HL-60 (cell line): ENCODE data around the gene RAB31.

Experiments
- DNase-seq, 2 experiments: peaks; one replicate each; pipeline ENCODE4 v3.0.0-alpha.2; 2010 to 2020; ENCODE audit warnings: low read depth in 1 of 2, low spot score in 1 of 2
- H3K27ac ChIP-seq: fragments of 250-450 bp; sonication (Bioruptor Pico); replicated peaks from 2 replicates; pipeline ENCODE4 v1.5.1; 2020; ENCODE audit warnings: mild to moderate bottlenecking, moderate library complexity
- H3K27me3 ChIP-seq: fragments of 250-450 bp; sonication (Bioruptor Pico); 2 replicates; pipeline ENCODE4 v1.5.1; 2021; ENCODE audit warnings: mild to moderate bottlenecking, moderate library complexity; ENCODE audit not compliant: insufficient read depth, poor library complexity, severe bottlenecking
- H3K4me3 ChIP-seq: replicated peaks from 2 replicates; pipeline ENCODE4 v1.5.1; 2011; ENCODE audit warnings: mild to moderate bottlenecking, control low read depth, low read length; ENCODE audit not compliant: insufficient read depth
- GABPA ChIP-seq: IDR thresholded peaks from 2 replicates; pipeline ENCODE4 v1.6.1; 2012; ENCODE audit warnings: low read depth
- POLR2AphosphoS5 ChIP-seq: IDR thresholded peaks from 2 replicates; pipeline ENCODE4 v1.6.1; 2012; ENCODE audit warnings: low read depth
- SPI1 ChIP-seq: IDR thresholded peaks from 2 replicates; pipeline ENCODE4 v1.6.1; 2012; ENCODE audit warnings: low read depth, mild to moderate bottlenecking, borderline replicate concordance
- TF ChIP-seq, protein P1 (sequence below): IDR thresholded peaks from one replicate; pipeline ENCODE4 v1.5.1; 2011; ENCODE audit warnings: low read length, control low read depth, inconsistent platforms; ENCODE audit not compliant: insufficient read depth
- TF ChIP-seq, protein P2 (sequence below): IDR thresholded peaks from 2 replicates; pipeline ENCODE4 v1.6.1; 2012; ENCODE audit warnings: low read depth; ENCODE audit not compliant: insufficient replicate concordance

The RAB31 gene

DNA sequence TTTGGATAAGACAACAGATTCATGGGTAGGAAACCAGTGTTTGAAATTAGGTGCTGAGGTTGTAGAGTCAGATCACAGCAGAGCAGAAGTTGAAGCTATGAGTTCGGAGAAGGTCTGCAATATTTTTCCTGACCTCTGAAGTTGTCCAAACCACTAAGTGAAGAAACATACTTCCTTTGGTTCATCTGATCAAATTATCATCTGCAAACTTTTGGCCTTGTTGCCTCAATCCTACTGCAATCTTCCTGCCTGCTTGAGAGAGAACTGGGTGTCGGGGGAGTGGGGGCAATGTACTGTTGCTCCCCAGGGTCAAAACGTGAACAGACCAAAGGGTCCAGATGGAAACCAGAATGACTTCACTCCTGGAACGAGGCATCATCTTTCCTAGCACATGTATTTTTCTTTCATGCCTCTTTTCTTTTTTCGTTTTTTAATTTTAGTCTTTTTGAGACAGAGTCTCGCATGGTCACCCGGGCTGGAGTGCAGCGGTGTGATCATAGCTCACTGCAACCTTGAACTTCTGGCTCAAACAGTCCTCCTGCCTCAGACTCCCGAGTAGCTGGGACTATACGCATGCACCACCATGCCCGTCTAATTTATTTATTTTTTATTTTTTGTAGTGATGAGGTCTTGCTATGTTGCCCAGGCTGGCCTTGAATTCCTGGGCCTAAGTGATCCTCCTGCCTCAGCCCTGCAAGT is 42.7 kb downstream of the RAB31 start:
- Histone ChIP-seq H3K4me3 (no peak overlapping the region), H3K27ac (peak overlapping the region; percentile 66), H3K27me3 (no peaks in the 10 kb centered on the region)
- DNase-seq, result peak; percentile 65 to 95
- TF ChIP-seq, protein P1, sequence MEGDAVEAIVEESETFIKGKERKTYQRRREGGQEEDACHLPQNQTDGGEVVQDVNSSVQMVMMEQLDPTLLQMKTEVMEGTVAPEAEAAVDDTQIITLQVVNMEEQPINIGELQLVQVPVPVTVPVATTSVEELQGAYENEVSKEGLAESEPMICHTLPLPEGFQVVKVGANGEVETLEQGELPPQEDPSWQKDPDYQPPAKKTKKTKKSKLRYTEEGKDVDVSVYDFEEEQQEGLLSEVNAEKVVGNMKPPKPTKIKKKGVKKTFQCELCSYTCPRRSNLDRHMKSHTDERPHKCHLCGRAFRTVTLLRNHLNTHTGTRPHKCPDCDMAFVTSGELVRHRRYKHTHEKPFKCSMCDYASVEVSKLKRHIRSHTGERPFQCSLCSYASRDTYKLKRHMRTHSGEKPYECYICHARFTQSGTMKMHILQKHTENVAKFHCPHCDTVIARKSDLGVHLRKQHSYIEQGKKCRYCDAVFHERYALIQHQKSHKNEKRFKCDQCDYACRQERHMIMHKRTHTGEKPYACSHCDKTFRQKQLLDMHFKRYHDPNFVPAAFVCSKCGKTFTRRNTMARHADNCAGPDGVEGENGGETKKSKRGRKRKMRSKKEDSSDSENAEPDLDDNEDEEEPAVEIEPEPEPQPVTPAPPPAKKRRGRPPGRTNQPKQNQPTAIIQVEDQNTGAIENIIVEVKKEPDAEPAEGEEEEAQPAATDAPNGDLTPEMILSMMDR, result no peak
- TF ChIP-seq, protein P2, sequence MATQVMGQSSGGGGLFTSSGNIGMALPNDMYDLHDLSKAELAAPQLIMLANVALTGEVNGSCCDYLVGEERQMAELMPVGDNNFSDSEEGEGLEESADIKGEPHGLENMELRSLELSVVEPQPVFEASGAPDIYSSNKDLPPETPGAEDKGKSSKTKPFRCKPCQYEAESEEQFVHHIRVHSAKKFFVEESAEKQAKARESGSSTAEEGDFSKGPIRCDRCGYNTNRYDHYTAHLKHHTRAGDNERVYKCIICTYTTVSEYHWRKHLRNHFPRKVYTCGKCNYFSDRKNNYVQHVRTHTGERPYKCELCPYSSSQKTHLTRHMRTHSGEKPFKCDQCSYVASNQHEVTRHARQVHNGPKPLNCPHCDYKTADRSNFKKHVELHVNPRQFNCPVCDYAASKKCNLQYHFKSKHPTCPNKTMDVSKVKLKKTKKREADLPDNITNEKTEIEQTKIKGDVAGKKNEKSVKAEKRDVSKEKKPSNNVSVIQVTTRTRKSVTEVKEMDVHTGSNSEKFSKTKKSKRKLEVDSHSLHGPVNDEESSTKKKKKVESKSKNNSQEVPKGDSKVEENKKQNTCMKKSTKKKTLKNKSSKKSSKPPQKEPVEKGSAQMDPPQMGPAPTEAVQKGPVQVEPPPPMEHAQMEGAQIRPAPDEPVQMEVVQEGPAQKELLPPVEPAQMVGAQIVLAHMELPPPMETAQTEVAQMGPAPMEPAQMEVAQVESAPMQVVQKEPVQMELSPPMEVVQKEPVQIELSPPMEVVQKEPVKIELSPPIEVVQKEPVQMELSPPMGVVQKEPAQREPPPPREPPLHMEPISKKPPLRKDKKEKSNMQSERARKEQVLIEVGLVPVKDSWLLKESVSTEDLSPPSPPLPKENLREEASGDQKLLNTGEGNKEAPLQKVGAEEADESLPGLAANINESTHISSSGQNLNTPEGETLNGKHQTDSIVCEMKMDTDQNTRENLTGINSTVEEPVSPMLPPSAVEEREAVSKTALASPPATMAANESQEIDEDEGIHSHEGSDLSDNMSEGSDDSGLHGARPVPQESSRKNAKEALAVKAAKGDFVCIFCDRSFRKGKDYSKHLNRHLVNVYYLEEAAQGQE, result no peak
- TF ChIP-seq POLR2AphosphoS5 (peak; percentile 96), SPI1 (no peak; the same call in 1 of the 2 replicates), GABPA (peak; percentile 35; the same call in 1 of the 2 replicates)

DNA sequence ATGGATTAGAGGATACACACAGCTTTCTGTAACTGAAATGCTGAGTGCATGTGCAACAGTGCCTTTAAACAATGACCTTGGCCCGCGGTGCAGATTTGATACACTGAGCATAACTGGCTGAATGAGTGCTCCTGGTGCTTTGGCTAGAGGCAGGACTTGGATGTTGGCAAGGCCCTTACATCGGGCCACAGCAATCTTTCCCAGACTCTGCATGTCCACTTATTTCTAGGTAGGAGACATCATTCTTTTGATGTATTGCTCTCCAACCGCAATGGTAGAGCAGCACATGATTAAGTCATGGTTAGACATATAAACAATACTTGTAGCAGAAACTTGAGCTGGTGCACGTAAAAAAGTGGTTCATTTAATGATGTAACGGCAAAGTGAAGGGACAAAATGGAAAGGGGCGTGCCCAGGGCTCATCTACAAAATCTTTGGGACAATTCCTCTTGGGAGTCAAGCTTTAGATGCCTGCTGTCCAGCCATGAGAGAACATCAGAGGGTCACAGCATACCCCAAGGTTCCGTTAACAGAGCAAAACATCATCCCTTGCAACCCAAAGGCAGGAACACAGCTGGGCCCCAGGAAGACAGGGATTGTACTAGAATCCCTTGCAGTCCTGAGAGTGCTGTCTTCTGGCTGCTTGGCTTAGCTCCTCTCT is 43.4 kb downstream of the RAB31 start:
- TF ChIP-seq, protein P2, result no peak
- TF ChIP-seq SPI1 (no peak), POLR2AphosphoS5 (no peak), GABPA (no peak)
- TF ChIP-seq, protein P1, result no peak
- Histone ChIP-seq H3K27me3 (no peaks in the 10 kb centered on the region), H3K4me3 (no peak overlapping the region), H3K27ac (peak overlapping the region; percentile 66)
- DNase-seq, result no peak

DNA sequence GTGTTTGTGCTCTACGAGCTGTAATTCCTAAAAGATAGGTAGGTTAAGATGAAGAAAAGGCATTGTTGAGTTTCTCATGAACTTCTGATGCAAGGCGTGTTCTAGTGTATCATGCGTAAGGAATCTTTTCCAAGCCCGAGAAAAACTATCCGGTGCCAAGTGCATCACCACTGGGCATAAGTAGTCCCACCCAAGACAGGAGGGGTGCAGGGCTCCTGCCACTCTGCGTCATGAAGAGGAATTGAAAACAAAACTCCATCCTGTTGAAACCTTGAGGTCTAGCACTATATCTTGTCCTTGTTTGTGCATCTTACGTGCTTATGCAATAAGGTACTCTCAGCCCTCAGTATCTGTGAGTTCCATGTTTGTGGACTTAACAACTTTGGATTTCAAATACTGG is 45.7 kb downstream of the RAB31 start:
- H3K27ac ChIP-seq, result no peak overlapping the region
- no peak overlapping the region for H3K4me3 ChIP-seq
- DNase-seq, result no peak
- TF ChIP-seq SPI1, result no peak
- TF ChIP-seq, protein P1, result no peak
- TF ChIP-seq POLR2AphosphoS5, result no peak
- TF ChIP-seq, protein P2, result no peak
- H3K27me3 ChIP-seq, result no peaks in the 10 kb centered on the region
